Gastrocnemius medialis (tissue), 4 donors: ENCODE measurements around the gene ST6GALNAC3.

Experiments used
- POLR2A ChIP-seq, 2 donors: fragments of 450-650 bp; IDR thresholded peaks; one replicate each; pipeline ENCODE4 v1.6.1; 2017; ENCODE audit warnings: antibody characterized with exemption in 2 of 2, mild to moderate bottlenecking in 2 of 2, moderate library complexity in 2 of 2
- TF ChIP-seq, protein P1 (sequence below), 5 experiments: fragments of 450-650 bp in 3 of 5; fragments of 200-600 bp in 2 of 5; sonication (generic) in 2 of 5; IDR thresholded peaks in 4 of 5; conservative IDR thresholded peaks in 1 of 5; 1 replicate in 4 of 5; 2 replicates in 1 of 5; pipeline ENCODE4 v1.5.1; 2016 to 2019; ENCODE audit warnings: antibody characterized with exemption in 5 of 5, mild to moderate bottlenecking in 3 of 5, moderate library complexity in 3 of 5

DNA sequence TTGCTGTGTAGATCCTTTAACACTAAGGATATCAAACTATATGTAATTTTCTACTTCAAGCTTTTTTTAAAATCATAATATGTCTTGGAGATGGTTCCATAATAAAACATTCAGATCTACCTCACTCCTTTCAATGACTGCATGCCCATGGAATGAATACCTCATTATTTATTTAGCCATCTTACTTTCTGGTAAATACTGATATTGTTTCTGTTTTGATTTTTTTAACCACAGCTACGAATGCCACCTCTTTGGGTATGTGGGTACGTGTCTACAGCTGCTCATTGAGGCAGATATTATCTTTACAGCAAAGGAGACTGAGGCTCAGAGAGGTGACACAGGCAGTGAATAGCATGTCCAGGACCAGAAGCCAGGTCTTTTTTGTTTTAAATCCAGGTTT, 215.7 kb downstream of the ST6GALNAC3 start:
- no peak for TF ChIP-seq POLR2A (IDR thresholded peaks at IDR 0.05)
- TF ChIP-seq, protein P1, sequence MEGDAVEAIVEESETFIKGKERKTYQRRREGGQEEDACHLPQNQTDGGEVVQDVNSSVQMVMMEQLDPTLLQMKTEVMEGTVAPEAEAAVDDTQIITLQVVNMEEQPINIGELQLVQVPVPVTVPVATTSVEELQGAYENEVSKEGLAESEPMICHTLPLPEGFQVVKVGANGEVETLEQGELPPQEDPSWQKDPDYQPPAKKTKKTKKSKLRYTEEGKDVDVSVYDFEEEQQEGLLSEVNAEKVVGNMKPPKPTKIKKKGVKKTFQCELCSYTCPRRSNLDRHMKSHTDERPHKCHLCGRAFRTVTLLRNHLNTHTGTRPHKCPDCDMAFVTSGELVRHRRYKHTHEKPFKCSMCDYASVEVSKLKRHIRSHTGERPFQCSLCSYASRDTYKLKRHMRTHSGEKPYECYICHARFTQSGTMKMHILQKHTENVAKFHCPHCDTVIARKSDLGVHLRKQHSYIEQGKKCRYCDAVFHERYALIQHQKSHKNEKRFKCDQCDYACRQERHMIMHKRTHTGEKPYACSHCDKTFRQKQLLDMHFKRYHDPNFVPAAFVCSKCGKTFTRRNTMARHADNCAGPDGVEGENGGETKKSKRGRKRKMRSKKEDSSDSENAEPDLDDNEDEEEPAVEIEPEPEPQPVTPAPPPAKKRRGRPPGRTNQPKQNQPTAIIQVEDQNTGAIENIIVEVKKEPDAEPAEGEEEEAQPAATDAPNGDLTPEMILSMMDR (IDR thresholded peaks at IDR 0.05 in 4 of 5, conservative IDR thresholded peaks at IDR 0.05 in 1 of 5) = no peak
